Measurements from ENCODE around the gene MYBPC3.

Gene MYBPC3

DNA sequence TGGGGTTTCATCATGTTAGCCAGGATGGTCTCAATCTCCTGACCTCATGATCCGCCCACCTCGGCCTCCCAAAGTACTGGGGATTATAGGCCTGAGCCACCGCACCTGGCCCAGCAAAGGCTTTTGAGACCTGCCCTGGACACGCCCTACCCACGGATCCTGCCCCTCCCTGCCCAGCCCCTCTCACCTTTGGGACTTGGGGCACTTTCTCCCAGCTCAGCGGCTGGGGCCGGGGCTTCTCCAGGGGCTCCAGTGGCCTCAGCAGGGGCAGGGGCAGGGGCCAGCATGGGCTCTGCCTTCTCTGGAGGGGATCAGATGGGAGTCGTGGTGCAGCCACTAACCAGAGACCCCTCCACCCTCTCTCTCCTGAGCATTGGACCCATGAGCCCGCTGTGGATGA lies 2.2 kb downstream of the MYBPC3 start:
- no peak for DNase-seq (ENCODE audit: low spot score)
- in situ Hi-C loops (cut with MboI; ENCODE audit: low pct_unique_long_range_greater_than_20kb, low sequenced_read_pairs, unreplicated experiment): no loop called here
- TF ChIP-seq, protein P1, sequence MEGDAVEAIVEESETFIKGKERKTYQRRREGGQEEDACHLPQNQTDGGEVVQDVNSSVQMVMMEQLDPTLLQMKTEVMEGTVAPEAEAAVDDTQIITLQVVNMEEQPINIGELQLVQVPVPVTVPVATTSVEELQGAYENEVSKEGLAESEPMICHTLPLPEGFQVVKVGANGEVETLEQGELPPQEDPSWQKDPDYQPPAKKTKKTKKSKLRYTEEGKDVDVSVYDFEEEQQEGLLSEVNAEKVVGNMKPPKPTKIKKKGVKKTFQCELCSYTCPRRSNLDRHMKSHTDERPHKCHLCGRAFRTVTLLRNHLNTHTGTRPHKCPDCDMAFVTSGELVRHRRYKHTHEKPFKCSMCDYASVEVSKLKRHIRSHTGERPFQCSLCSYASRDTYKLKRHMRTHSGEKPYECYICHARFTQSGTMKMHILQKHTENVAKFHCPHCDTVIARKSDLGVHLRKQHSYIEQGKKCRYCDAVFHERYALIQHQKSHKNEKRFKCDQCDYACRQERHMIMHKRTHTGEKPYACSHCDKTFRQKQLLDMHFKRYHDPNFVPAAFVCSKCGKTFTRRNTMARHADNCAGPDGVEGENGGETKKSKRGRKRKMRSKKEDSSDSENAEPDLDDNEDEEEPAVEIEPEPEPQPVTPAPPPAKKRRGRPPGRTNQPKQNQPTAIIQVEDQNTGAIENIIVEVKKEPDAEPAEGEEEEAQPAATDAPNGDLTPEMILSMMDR (IDR thresholded peaks at IDR 0.05; ENCODE audit: extremely low read depth, insufficient read depth, missing control alignments): no peak

DNA sequence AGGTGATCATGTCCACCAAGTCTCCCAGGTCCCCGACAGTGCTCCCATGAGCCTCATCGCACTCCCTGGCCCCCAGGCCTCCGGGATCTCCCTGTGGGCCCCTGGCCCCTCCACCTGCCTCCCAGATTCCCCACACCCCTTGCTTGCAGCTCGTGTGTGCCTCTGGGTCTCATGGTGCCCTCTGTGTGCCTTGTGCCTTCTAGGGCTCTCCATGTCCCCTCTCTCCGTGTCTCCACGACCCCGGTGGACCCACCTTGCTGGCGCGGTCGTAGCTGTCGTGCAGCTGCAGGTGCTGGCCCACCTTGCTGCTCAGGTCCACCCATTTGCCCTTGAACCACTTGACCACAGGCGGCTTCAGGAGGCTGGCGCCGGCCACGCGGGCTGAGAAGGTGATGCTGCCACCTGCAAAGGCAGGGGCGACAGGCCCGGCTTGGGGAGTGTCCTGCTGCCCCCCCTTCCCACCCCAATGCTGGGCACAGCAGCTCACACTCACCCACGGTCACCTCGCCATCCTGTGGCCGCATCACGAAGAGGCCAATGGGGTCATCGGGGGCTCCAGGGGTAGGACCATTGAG lies 2.9 kb downstream of the MYBPC3 start:
- TF ChIP-seq, protein P1 (IDR thresholded peaks at IDR 0.05; ENCODE audit: extremely low read depth, insufficient read depth, missing control alignments): no peak
- in situ Hi-C loops (cut with MboI; ENCODE audit: low pct_unique_long_range_greater_than_20kb, low sequenced_read_pairs, unreplicated experiment): no loop called here
- DNase-seq (ENCODE audit: low spot score): no peak

DNA sequence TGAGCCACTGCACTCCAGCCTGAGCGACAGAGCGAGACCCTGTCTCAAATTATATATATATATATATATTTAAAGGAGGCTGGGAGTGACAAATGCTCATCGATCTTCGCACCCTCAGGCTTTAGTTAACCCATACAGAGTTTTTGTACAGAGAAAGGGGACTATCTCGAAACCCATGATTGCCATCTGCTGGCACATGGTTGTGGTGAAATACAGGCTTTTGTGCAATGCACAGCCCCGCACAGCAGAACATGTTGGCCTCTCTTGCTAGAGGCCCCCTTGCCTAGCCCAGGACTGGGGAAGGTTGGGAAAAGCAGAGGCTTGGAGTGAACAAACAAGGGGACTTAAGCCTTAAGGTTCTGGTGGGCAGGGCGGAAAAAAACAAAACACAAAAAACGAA lies 3.6 kb downstream of the MYBPC3 start:
- in situ Hi-C loops (cut with MboI; ENCODE audit: low pct_unique_long_range_greater_than_20kb, low sequenced_read_pairs, unreplicated experiment): no loop called here
- TF ChIP-seq, protein P1 (IDR thresholded peaks at IDR 0.05; ENCODE audit: extremely low read depth, insufficient read depth, missing control alignments): peak; percentile 31
- peak; percentile 68 for DNase-seq (ENCODE audit: low spot score)

DNA sequence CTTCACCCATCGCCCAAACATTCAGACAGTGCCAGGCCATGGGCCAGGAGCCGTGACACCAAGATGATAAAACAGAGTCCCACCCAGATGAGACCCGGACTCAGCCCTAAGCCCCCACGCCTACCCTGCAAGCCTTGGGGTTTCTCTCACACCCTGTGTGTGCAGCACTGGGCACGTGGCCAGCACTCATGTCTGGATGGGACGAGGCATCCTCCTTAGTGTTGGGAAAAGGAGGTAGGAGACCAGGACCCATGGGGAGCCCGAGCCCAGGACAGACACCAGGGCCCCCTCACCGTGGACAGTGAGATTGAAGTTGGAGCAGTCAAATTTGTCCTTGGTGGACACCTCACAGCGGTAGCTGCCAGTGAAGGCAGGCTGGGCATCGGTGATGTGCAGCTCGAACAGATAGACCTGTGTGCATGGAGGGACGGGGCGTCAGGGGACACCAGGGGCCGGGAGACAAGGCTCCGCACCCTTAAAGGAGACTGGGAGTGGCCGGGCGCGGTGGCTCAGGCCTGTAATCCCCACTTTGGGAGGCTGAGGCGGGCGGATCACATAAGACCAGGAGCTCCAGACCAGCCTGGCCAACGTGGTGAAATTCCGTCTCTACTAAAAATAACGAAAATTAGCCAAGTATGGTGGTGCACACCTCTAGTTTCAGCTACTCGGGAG lies 4.2 kb downstream of the MYBPC3 start:
- in situ Hi-C loops (cut with MboI; ENCODE audit: low pct_unique_long_range_greater_than_20kb, low sequenced_read_pairs, unreplicated experiment): no loop called here
- TF ChIP-seq, protein P1 (IDR thresholded peaks at IDR 0.05; ENCODE audit: extremely low read depth, insufficient read depth, missing control alignments): no peak
- DNase-seq (ENCODE audit: low spot score): no peak

DNA sequence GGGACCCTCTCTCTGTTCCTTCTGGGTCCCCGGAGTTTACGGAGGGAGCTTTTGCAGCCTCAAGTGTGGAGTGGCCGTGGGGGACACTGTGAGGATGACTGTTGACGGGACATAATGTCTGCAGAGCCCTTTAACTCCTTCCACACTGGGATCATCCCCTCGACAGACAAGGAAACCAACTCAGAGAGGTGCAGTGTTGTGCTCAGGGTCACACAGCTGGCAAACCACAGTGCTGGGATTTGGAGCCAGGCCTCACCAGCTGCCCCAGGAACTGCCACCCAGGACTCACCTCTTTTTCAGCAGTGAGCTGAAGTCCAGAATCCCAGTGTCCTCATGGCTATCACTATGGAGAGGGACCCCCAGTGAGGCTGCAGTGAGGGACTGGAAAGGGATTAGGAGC lies 5.4 kb downstream of the MYBPC3 start:
- in situ Hi-C loops (cut with MboI; ENCODE audit: low pct_unique_long_range_greater_than_20kb, low sequenced_read_pairs, unreplicated experiment): no loop called here
- no peak for DNase-seq (ENCODE audit: low spot score)
- TF ChIP-seq, protein P1 (IDR thresholded peaks at IDR 0.05; ENCODE audit: extremely low read depth, insufficient read depth, missing control alignments): no peak

DNA sequence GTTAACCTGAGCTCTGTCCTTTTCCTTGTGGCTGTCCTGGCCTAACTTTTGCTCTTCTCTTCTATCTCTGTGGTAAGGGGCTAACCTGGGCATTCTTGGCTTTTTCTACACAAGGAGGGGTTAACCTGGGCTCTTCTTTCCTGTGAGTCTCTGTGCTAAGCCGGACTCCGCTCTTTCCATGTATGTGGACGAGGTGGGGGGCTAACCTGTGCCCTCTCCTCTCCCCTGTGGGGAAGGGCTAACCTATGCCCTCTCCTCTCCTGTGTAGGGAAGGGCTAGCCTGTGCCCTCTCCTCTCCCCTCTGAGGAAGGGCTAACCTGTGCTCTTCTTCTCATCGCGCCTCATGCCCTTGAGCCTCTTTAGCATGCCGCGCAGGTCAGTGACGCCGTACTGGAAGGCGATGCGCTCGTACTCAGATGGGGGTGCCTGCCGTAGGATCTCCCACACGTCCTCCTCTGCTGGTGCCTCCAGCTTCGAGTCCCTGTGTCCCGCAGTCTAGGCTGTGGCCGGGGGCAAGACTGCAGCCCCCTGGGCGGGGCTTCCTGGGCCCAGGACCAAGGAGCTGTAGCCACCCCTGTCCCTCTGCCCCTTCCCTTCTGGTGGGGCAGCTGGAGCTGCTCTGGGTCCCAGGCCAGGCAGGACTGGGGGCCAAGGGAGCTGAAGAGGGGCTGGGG lies 6.5 kb downstream of the MYBPC3 start:
- in situ Hi-C loops (cut with MboI; ENCODE audit: low pct_unique_long_range_greater_than_20kb, low sequenced_read_pairs, unreplicated experiment): no loop called here
- TF ChIP-seq, protein P1 (IDR thresholded peaks at IDR 0.05; ENCODE audit: extremely low read depth, insufficient read depth, missing control alignments): no peak
- DNase-seq (ENCODE audit: low spot score): no peak
